OCI-LY3 (cell line): Measurements from ENCODE around the gene SEMA3C.

Experiments
- H2AFZ ChIP-seq: fragments of 200-600, 300-600 bp; shearing (Covaris generic); 2 replicates; pipeline ENCODE4 v1.6.0; 2014; ENCODE audit warnings: antibody characterized with exemption, low read depth, low read length
- H3K27ac ChIP-seq: fragments of 200-600, 300-600 bp; sonication (generic); 2 replicates; pipeline ENCODE4 v1.5.1; 2014; ENCODE audit warnings: mild to moderate bottlenecking, low read length, moderate library complexity, mixed read lengths
- H3K27me3 ChIP-seq: fragments of 200-600, 300-600 bp; sonication (generic); 2 replicates; pipeline ENCODE4 v1.6.1; 2014; ENCODE audit warnings: low read depth, low read length, mixed read lengths
- H3K36me3 ChIP-seq: fragments of 200-600, 300-600 bp; sonication (generic); replicated peaks from 2 replicates; pipeline ENCODE3; 2014; ENCODE audit warnings: low read depth, low read length, mixed read lengths
- H3K4me1 ChIP-seq: fragments of 300-600, 200-600 bp; sonication (generic); 2 replicates; pipeline ENCODE4 v1.6.1; 2014; ENCODE audit warnings: low read length, mixed read lengths
- H3K4me2 ChIP-seq: fragments of 200-600, 300-600 bp; sonication (generic); 2 replicates; pipeline ENCODE4 v1.6.1; 2014; ENCODE audit warnings: low read length, mixed read lengths
- H3K4me3 ChIP-seq: fragments of 300-600, 200-600 bp; sonication (generic); 2 replicates; pipeline ENCODE4 v1.5.1; 2014; ENCODE audit warnings: antibody characterized with exemption, mild to moderate bottlenecking, low read length, moderate library complexity
- H3K79me2 ChIP-seq: fragments of 300-600, 200-600 bp; shearing (Covaris generic); 2 replicates; pipeline ENCODE4 v1.6.1; 2014; ENCODE audit warnings: mild to moderate bottlenecking, low read length, mixed read lengths
- H3K9ac ChIP-seq: fragments of 300-600, 200-600 bp; shearing (Covaris generic); 2 replicates; pipeline ENCODE4 v1.6.0; 2014; ENCODE audit warnings: mild to moderate bottlenecking, low read length, moderate library complexity
- H3K9me3 ChIP-seq: fragments of 200-600, 300-600 bp; shearing (Covaris generic); 2 replicates; pipeline ENCODE4 v1.6.1; 2014; ENCODE audit warnings: low read length, mixed read lengths; ENCODE audit not compliant: insufficient read depth
- H4K20me1 ChIP-seq: fragments of 200-600, 300-600 bp; sonication (generic); 2 replicates; pipeline ENCODE4 v1.6.1; 2016; ENCODE audit warnings: low read length, mixed read lengths; ENCODE audit not compliant: insufficient read depth
- CTCF ChIP-seq: fragments of 200-600, 300-600 bp; sonication (generic); IDR thresholded peaks from 2 replicates; pipeline ENCODE4 v1.5.1; 2014; ENCODE audit warnings: antibody characterized with exemption, low read length, low read depth
- EZH2phosphoT487 ChIP-seq: fragments of 200-600 bp; shearing (Covaris generic); IDR thresholded peaks from 2 replicates; pipeline ENCODE4 v1.6.1; 2018; ENCODE audit warnings: antibody characterized with exemption, mixed run types, low read depth

The SEMA3C gene

DNA sequence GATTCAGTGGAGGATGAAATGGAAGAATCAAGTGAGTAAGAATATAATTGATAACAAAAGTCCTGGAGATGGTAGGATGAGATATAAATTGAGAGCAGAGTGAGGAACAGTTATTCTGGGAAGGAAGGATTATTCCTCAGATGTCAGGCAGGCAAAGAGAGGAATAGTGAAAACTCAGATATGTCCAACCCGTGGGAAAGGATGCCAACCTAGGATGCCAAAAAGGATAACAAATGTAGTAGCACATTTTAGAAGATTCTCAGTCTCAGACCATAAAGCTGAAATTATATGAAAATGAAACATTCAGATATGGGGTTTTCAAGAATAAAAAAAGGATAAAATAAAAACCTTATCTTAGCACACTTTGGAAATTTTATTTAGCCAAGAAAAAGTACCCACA is 131.1 kb downstream of the SEMA3C start:
- H3K4me3 ChIP-seq = no peak overlapping the region
- H3K27me3 ChIP-seq = no peaks in the 10 kb centered on the region

DNA sequence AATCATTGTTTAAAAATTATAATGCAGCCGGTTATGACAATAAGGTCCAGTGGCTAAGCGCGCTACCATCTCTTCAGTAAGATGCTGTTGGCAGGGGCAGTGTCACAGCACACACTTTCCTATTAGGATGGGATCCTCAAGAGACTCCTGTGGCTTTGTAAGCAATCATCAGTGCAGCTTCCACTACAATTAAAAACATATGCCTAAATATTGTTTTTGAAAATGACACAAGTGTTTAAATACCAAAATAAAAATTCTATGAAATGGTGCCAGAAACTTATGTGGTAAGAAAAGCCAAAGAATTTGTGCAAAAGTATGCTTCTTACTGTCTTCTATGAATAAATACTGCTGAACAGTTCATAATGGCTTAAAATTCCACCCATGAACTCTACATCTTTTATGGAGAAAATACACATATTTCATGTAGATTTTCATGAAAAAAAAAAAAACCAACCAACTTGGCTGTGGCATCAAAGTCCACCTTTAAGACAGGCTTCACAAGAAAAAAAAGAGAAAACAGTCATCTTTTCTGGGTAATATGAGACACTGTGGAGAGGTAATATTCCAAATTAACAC is 132.8 kb downstream of the SEMA3C start:
- H3K9me3 ChIP-seq = no peaks in the 10 kb centered on the region
- no peak overlapping the region for H3K4me3 ChIP-seq
- no peak overlapping the region for H3K4me2 ChIP-seq
- H3K79me2 ChIP-seq = no peaks in the 10 kb centered on the region
- TF ChIP-seq CTCF (no peak), EZH2phosphoT487 (no peak)
- no peak overlapping the region for H3K27ac ChIP-seq
- no peak overlapping the region for H3K9ac ChIP-seq
- H2AFZ ChIP-seq = no peak overlapping the region
- no peaks in the 10 kb centered on the region for H4K20me1 ChIP-seq
- no peaks in the 10 kb centered on the region for H3K27me3 ChIP-seq
- H3K36me3 ChIP-seq = no peaks in the 10 kb centered on the region
- no peaks in the 10 kb centered on the region for H3K4me1 ChIP-seq

More for the DNA sequence above, 131.1 kb downstream of the SEMA3C start:
- Histone ChIP-seq H4K20me1 (no peaks in the 10 kb centered on the region), H3K9me3 (no peaks in the 10 kb centered on the region), H3K79me2 (no peaks in the 10 kb centered on the region), H3K9ac (no peak overlapping the region), H2AFZ (no peak overlapping the region), H3K4me2 (no peak overlapping the region), H3K27ac (no peak overlapping the region), H3K4me1 (no peaks in the 10 kb centered on the region), H3K36me3 (no peaks in the 10 kb centered on the region)
- TF ChIP-seq CTCF (no peak), EZH2phosphoT487 (no peak)

DNA sequence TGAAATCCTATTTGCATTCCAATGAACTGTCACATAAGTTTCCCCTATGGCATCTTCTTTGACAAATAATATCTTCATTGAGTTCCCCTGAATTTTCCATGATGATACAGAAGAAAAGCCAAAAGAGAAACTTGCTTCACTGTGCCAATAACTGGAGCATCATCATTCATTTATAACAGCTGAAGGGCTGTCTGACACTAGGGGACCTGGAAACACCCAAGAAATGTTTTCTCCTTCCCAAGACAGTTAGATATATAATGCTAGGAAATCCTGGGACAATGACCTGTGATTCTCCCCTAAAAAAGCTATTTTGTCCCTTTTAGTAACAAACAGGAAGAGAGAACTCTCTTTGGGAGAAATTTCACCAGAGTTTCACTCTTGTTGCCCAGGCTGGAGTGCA is 133.6 kb downstream of the SEMA3C start:
- no peak overlapping the region for H3K4me2 ChIP-seq
- no peaks in the 10 kb centered on the region for H3K27me3 ChIP-seq
- H2AFZ ChIP-seq = no peak overlapping the region
- H4K20me1 ChIP-seq = no peaks in the 10 kb centered on the region
- no peak overlapping the region for H3K27ac ChIP-seq
- H3K4me1 ChIP-seq = no peaks in the 10 kb centered on the region
- no peaks in the 10 kb centered on the region for H3K9me3 ChIP-seq
- TF ChIP-seq CTCF = no peak
- TF ChIP-seq EZH2phosphoT487 = no peak
- H3K4me3 ChIP-seq = no peak overlapping the region
- no peaks in the 10 kb centered on the region for H3K79me2 ChIP-seq
- no peak overlapping the region for H3K9ac ChIP-seq
- H3K36me3 ChIP-seq = no peaks in the 10 kb centered on the region

- H3K4me2 ChIP-seq = no peak overlapping the region
- no peaks in the 10 kb centered on the region for H3K36me3 ChIP-seq
- H3K27me3 ChIP-seq = no peaks in the 10 kb centered on the region
- no peak overlapping the region for H2AFZ ChIP-seq
- H3K9me3 ChIP-seq = no peaks in the 10 kb centered on the region
- no peak overlapping the region for H3K27ac ChIP-seq
- H4K20me1 ChIP-seq = no peaks in the 10 kb centered on the region
- no peaks in the 10 kb centered on the region for H3K79me2 ChIP-seq
- H3K4me3 ChIP-seq = no peak overlapping the region
- H3K4me1 ChIP-seq = no peaks in the 10 kb centered on the region
- TF ChIP-seq CTCF = no peak
- TF ChIP-seq EZH2phosphoT487 = no peak
- no peak overlapping the region for H3K9ac ChIP-seq
These were observed 135.0 kb downstream of the SEMA3C start for GRCh38 chr7:80783678-80784327.
